Psoas muscle (tissue), 8 donors: ENCODE data around the gene FBXO31. TPM values are rescaled to one million over a fixed set of nuclear protein-coding genes. Genes with fewer than 3 reads are reported as not detected.

Experiments used
- ATAC-seq, 4 donors: fragments of 200-7000 bp; cut with Tn5 transposase; one replicate each; pipeline ENCODE4 v1.9.1; 2020; ENCODE audit warnings: moderate library complexity in 3 of 4, mild to moderate bottlenecking in 2 of 4
- DNase-seq, 2 donors: peaks; one replicate each; pipeline ENCODE4 v3.0.0-alpha.2; 2020
- H3K27ac ChIP-seq: fragments of 200-600 bp; one replicate; pipeline ENCODE4 v1.8.0; 2022
- H3K27me3 ChIP-seq, 3 donors: fragments of 200-600 bp in 1 of 3; one replicate each; pipeline versions ENCODE4 v1.6.1 to v1.8.0; 2013 to 2022; ENCODE audit warnings: low read length in 2 of 3, mild to moderate bottlenecking in 2 of 3, moderate library complexity in 1 of 3; ENCODE audit not compliant: insufficient read depth in 3 of 3
- H3K36me3 ChIP-seq, 2 donors: fragments of 200-600 bp in 1 of 2; one replicate each; pipeline versions ENCODE4 v1.6.1 to v1.8.0; 2013 to 2022; ENCODE audit warnings: low read depth in 1 of 2, mild to moderate bottlenecking in 1 of 2, moderate library complexity in 1 of 2; ENCODE audit not compliant: insufficient read depth in 1 of 2
- H3K4me1 ChIP-seq: fragments of 200-600 bp; one replicate; pipeline ENCODE4 v1.8.0; 2022
- H3K4me3 ChIP-seq: fragments of 200-600 bp; one replicate; pipeline ENCODE4 v1.8.0; 2022; ENCODE audit warnings: mild to moderate bottlenecking
- H3K9me3 ChIP-seq: fragments of 200-600 bp; one replicate; pipeline ENCODE4 v1.8.0; 2022
- CTCF ChIP-seq: fragments of 200-600 bp; IDR thresholded peaks from one replicate; pipeline ENCODE4 v1.8.0; 2022; ENCODE audit warnings: antibody characterized with exemption
- WGBS, 3 donors: extraction: QIAGEN DNeasy Blood & Tissue Kit; methylation state at CpG; one replicate each; pipeline versions ENCODE4 v1.1.6 to v1.1.7; 2013; 5-methylcytosine and 5-hydroxymethylcytosine counted together
- intact Hi-C, 2 donors: fragments of 100-400 bp; cut with DNase I; formaldehyde crosslinking; loops; one replicate each; pipeline versions ENCODE4 v1.11.0 to v1.14.2; 2022
- polyA plus RNA-seq, 3 donors: library from polyadenylated mRNA; stranded (reverse); fragments of 200-250 nt; gene quantifications; one replicate each; pipeline ENCODE4 v1.2.3, GENCODE V29; 2013
- total RNA-seq, 4 donors: library from RNA; stranded (reverse); fragmentation: NEBNext Ultra II Directional in 2 of 4; extraction: Animal tissue kit (Norgen Biotek cat#: 25700) in 2 of 4; gene quantifications; one replicate each; pipeline versions ENCODE4 v1.2.1 to v1.2.4, GENCODE V29; 2021 to 2023
- donor health status: healthy with polysubstance abuse.
- donor health status: DM: no; HTN: no; CAD: no; lungs with moderate emphysema.
- donor health status: Bipolar disorder and iron deficiency.
- donor health status: healthy.
- donor health status: DM: yes; HTN: yes; CAD: no.
- donor health status: DM: no; HTN: no; CAD: no.
- donor health status: DM: no; HTN: no; CAD: no.
- donor health status: DM: yes; HTN: yes; CAD: no.

FBXO31 gene
- total and polyA plus RNA-seq, 7 donors = 26.3 to 103 (median 95.3) TPM

GRCh38 chr16:87410530-87410929 is 27.0 kb upstream of the FBXO31 start:
- Histone ChIP-seq H3K4me3 (no peak overlapping the region), H3K36me3 (peaks cover 6 to 97% of the 10 kb centered on the region in 2 donors), H3K4me1 (no peaks in the 10 kb centered on the region), H3K27me3 (no peaks in the 10 kb centered on the region), H3K9me3 (no peaks in the 10 kb centered on the region), H3K27ac (no peak overlapping the region)
- 88 to 94% (median 92%) methylated on average over 11 of the region's 11 CpGs for WGBS, 3 donors
- intact Hi-C loops = no loop called here
- no peak for TF ChIP-seq CTCF
- ATAC-seq (no peak), DNase-seq (no peak)

GRCh38 chr16:87409781-87410180 is 26.2 kb upstream of the FBXO31 start:
- Histone ChIP-seq H3K27me3 (no peaks in the 10 kb centered on the region), H3K36me3 (peaks cover 7 to 97% of the 10 kb centered on the region in 2 donors), H3K27ac (no peak overlapping the region), H3K9me3 (no peaks in the 10 kb centered on the region), H3K4me3 (no peak overlapping the region), H3K4me1 (no peaks in the 10 kb centered on the region)
- intact Hi-C loops = no loop called here
- 89 to 94% (median 90%) methylated on average over 13 of the region's 13 CpGs for WGBS, 3 donors
- no peak for ATAC-seq
- DNase-seq = no peak
- TF ChIP-seq CTCF = no peak

- no peak overlapping the region for H3K27ac ChIP-seq
- no peaks in the 10 kb centered on the region for H3K27me3 ChIP-seq
- no peak for TF ChIP-seq CTCF
- H3K4me1 ChIP-seq = no peaks in the 10 kb centered on the region
- DNase-seq (no peak), ATAC-seq (no peak)
- WGBS, 3 donors = 89 to 92% (median 92%) methylated on average over 13 of the region's 13 CpGs
- H3K36me3 ChIP-seq = peaks cover 9 to 97% of the 10 kb centered on the region in 2 donors
- no peak overlapping the region for H3K4me3 ChIP-seq
- intact Hi-C loops = no loop called here
- H3K9me3 ChIP-seq = no peaks in the 10 kb centered on the region
These were observed 25.6 kb upstream of the FBXO31 start for GRCh38 chr16:87409153-87409552.

GRCh38 chr16:87407511-87408112 is 24.0 kb upstream of the FBXO31 start:
- no peaks in the 10 kb centered on the region for H3K27me3 ChIP-seq
- intact Hi-C loops = no loop called here
- DNase-seq (peak in 1 of 2 donors; percentile 54), ATAC-seq (peak in 3 of 4 donors; percentile 6 to 46 (median 17))
- TF ChIP-seq CTCF = no peak
- H3K9me3 ChIP-seq = no peaks in the 10 kb centered on the region
- H3K27ac ChIP-seq = no peak overlapping the region
- H3K4me3 ChIP-seq = no peak overlapping the region
- peaks cover 9 to 99% of the 10 kb centered on the region in 2 donors for H3K36me3 ChIP-seq
- no peaks in the 10 kb centered on the region for H3K4me1 ChIP-seq
- WGBS, 3 donors = 80 to 87% (median 84%) methylated on average over 26 of the region's 26 CpGs
